ENCODE measurements around the gene GIMAP5.
"Not testable (repeated sequence)": the region's sequence is repeated elsewhere in the genome, so short reads cannot be mapped to it uniquely, and the experiment has no call there.

The GIMAP5 gene

DNA sequence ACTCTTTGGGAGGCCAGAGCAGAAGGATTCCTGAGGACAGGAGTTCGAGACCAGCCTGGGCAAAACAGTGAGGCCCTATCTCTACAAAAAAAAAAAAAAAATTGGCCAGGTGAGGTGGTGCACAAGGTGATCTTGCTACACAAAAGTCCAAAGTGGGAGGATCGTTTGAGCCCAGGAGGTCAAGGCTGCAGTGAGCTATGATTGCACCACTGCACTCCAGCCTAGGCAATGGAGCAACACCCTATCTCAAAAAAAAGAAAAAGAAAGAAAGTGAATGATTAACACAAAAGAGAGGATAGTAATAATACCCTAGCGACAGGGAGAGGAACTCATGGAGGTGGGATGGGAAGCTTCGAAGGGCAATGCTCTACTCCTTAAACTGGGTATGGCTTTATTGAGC, 32.5 kb downstream of the GIMAP5 start:
- TF ChIP-seq, protein P1, sequence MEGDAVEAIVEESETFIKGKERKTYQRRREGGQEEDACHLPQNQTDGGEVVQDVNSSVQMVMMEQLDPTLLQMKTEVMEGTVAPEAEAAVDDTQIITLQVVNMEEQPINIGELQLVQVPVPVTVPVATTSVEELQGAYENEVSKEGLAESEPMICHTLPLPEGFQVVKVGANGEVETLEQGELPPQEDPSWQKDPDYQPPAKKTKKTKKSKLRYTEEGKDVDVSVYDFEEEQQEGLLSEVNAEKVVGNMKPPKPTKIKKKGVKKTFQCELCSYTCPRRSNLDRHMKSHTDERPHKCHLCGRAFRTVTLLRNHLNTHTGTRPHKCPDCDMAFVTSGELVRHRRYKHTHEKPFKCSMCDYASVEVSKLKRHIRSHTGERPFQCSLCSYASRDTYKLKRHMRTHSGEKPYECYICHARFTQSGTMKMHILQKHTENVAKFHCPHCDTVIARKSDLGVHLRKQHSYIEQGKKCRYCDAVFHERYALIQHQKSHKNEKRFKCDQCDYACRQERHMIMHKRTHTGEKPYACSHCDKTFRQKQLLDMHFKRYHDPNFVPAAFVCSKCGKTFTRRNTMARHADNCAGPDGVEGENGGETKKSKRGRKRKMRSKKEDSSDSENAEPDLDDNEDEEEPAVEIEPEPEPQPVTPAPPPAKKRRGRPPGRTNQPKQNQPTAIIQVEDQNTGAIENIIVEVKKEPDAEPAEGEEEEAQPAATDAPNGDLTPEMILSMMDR (IDR thresholded peaks at IDR 0.05; ENCODE audit: low read depth, low read length) = no peak
- DNase-seq (ENCODE audit: extremely low read depth, low read depth) = no peak

GRCh38 chr7:150774131-150774530, 36.9 kb downstream of the GIMAP5 start:
- not testable (repeated sequence) for DNase-seq (ENCODE audit: extremely low read depth, low read depth)

GRCh38 chr7:150778014-150778737, 41.0 kb downstream of the GIMAP5 start:
- TF ChIP-seq, protein P1 (IDR thresholded peaks at IDR 0.05; ENCODE audit: low read depth, low read length) = no peak
- DNase-seq (ENCODE audit: extremely low read depth, low read depth) = no peak

GRCh38 chr7:150778738-150779301, 41.6 kb downstream of the GIMAP5 start:
- TF ChIP-seq, protein P1 (IDR thresholded peaks at IDR 0.05; ENCODE audit: low read depth, low read length) = peak; percentile 93
- peak; percentile 27 for DNase-seq (ENCODE audit: extremely low read depth, low read depth)

- TF ChIP-seq, protein P1 (IDR thresholded peaks at IDR 0.05; ENCODE audit: low read depth, low read length) = no peak
Measured at GRCh38 chr7:150780292-150780691, 43.1 kb downstream of the GIMAP5 start.

GRCh38 chr7:150781103-150781502, 43.9 kb downstream of the GIMAP5 start:
- peak; percentile 15 for DNase-seq (ENCODE audit: extremely low read depth, low read depth)
- TF ChIP-seq, protein P1 (IDR thresholded peaks at IDR 0.05; ENCODE audit: low read depth, low read length) = no peak

More at GRCh38 chr7:150780292-150780691, 43.1 kb downstream of the GIMAP5 start:
- DNase-seq (ENCODE audit: extremely low read depth, low read depth) = no peak

DNA sequence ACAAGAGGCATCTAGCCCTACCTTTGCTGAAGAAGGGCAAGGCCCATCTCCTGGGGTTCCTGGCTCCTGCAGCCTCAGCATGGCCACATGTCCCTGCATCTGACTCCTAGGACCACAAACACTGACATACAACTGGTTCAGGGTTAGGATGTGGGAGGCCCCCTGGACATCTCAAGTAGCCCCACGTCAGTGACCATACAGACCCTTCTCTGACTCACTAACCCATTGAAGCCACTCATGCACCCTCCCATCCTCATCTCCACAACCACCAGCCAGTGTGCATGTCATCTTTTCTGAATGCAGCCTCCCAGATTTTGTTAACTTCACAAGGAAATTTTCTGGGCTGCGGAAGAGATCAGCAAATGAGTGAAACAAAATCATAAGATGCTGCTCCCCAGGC, 44.7 kb downstream of the GIMAP5 start:
- no peak for DNase-seq (ENCODE audit: extremely low read depth, low read depth)
- TF ChIP-seq, protein P1 (IDR thresholded peaks at IDR 0.05; ENCODE audit: low read depth, low read length) = no peak
